HepG2 (cell line): ENCODE results near the gene DUSP8. TPM values are rescaled to one million over a fixed set of nuclear protein-coding genes. Genes with fewer than 3 reads are reported as not detected.

Source experiments
- ADNP ChIP-seq: sonication (generic); formaldehyde crosslinking; IDR thresholded peaks from 2 replicates; pipeline ENCODE4 v1.4.0; 2020; ENCODE audit warnings: missing genetic modification reagents
- NCOA1 ChIP-seq: sonication (generic); formaldehyde crosslinking; IDR thresholded peaks from 2 replicates; pipeline ENCODE4 v1.9.0; 2021; ENCODE audit warnings: missing genetic modification reagents
- NCOR1 ChIP-seq: fragments of 200-600 bp; sonication (generic); IDR thresholded peaks from 2 replicates; pipeline ENCODE4 v1.7.0; 2017; ENCODE audit warnings: antibody characterized with exemption, low read length, borderline replicate concordance
- NR2F6 ChIP-seq, 2 experiments: IDR thresholded peaks; 2 replicates each; pipeline ENCODE4 v1.6.1; 2016; ENCODE audit warnings: antibody characterized with exemption in 1 of 2, mild to moderate bottlenecking in 1 of 2
- REL ChIP-seq: sonication (generic); formaldehyde crosslinking; conservative IDR thresholded peaks from 2 replicates; pipeline ENCODE4 v1.8.0; 2022; ENCODE audit warnings: mild to moderate bottlenecking, missing genetic modification reagents, moderate library complexity
- TCF12 ChIP-seq, 2 experiments: fragments of 450-650 bp in 1 of 2; sonication (generic) in 1 of 2; formaldehyde crosslinking in 1 of 2; IDR thresholded peaks; 2 replicates each; pipeline versions ENCODE4 v1.6.1 to v1.8.0; 2017 to 2022; ENCODE audit warnings: antibody characterized with exemption in 1 of 2, mild to moderate bottlenecking in 1 of 2, missing genetic modification reagents in 1 of 2, moderate library complexity in 1 of 2
- ZNF124 ChIP-seq: sonication (generic); formaldehyde crosslinking; IDR thresholded peaks from 2 replicates; pipeline ENCODE4 v1.4.0; 2020; ENCODE audit warnings: missing genetic modification reagents
- ZNF234 ChIP-seq: sonication (generic); formaldehyde crosslinking; conservative IDR thresholded peaks from 2 replicates; pipeline ENCODE4 v1.5.1; 2020; ENCODE audit warnings: mild to moderate bottlenecking, missing genetic modification reagents
- ZNF282 ChIP-seq: fragments of 450-650 bp; IDR thresholded peaks from 2 replicates; pipeline ENCODE4 v1.6.1; 2018; ENCODE audit not compliant: partially characterized antibody
- ZNF333 ChIP-seq: sonication (generic); formaldehyde crosslinking; IDR thresholded peaks from 2 replicates; pipeline ENCODE4 v1.4.0; 2020; ENCODE audit warnings: mild to moderate bottlenecking, missing genetic modification reagents, borderline replicate concordance
- ZNF543 ChIP-seq: sonication (generic); formaldehyde crosslinking; IDR thresholded peaks from 2 replicates; pipeline ENCODE4 v1.4.0; 2020; ENCODE audit warnings: mild to moderate bottlenecking, missing genetic modification reagents
- ZNF557 ChIP-seq: sonication (generic); formaldehyde crosslinking; IDR thresholded peaks from 2 replicates; pipeline ENCODE4 v1.4.0; 2020; ENCODE audit warnings: missing genetic modification reagents
- ZNF75D ChIP-seq: sonication (generic); formaldehyde crosslinking; IDR thresholded peaks from 2 replicates; pipeline ENCODE4 v1.8.1; 2023; ENCODE audit warnings: missing genetic modification reagents, mild to moderate bottlenecking, borderline replicate concordance
- ZSCAN30 ChIP-seq: sonication (generic); formaldehyde crosslinking; IDR thresholded peaks from 2 replicates; pipeline ENCODE4 v1.5.0; 2020; ENCODE audit warnings: mild to moderate bottlenecking, missing genetic modification reagents
- polyA plus RNA-seq, 8 experiments: library from polyadenylated mRNA; depleted of rRNA in 3 of 8; stranded (reverse) in 7 of 8; unstranded in 1 of 8; fragments of >200 nt; fragmentation: Illumina TruSeq in 4 of 8; extraction: Trizol in 4 of 8; gene quantifications; 2 replicates each; pipeline versions ENCODE4 v1.2.1 to v1.2.3, GENCODE V29; 2011 to 2016; ENCODE audit warnings: low read depth in 4 of 8, missing spikeins in 1 of 8, mixed read lengths in 1 of 8; ENCODE audit not compliant: insufficient read depth in 1 of 8
- total RNA-seq, 5 experiments: library from RNA; depleted of rRNA; stranded (reverse); fragments of >200 nt; fragmentation: Illumina TruSeq; extraction: Trizol; gene quantifications; 2 replicates each; pipeline ENCODE4 v1.2.3, GENCODE V29; 2016; ENCODE audit warnings: low read depth in 1 of 5
- TF ChIP-seq, protein P1 (sequence below): sonication (generic); formaldehyde crosslinking; IDR thresholded peaks from 2 replicates; pipeline ENCODE4 v1.5.0; 2020; ENCODE audit warnings: mild to moderate bottlenecking, missing genetic modification reagents
- TF ChIP-seq, protein P2 (sequence below), 2 experiments: sonication (generic) in 1 of 2; formaldehyde crosslinking in 1 of 2; IDR thresholded peaks; 2 replicates each; pipeline versions ENCODE4 v1.4.0 to v1.6.1; 2018 to 2020; ENCODE audit warnings: missing genetic modification reagents in 2 of 2, borderline replicate concordance in 1 of 2, low read depth in 1 of 2, mild to moderate bottlenecking in 1 of 2, missing biosample characterization in 1 of 2
- TF ChIP-seq, protein P3 (sequence below): sonication (generic); formaldehyde crosslinking; IDR thresholded peaks from 2 replicates; pipeline ENCODE4 v1.5.0; 2020; ENCODE audit warnings: mild to moderate bottlenecking, missing genetic modification reagents, borderline replicate concordance
- TF ChIP-seq, protein P4 (sequence below): sonication (generic); formaldehyde crosslinking; IDR thresholded peaks from 2 replicates; pipeline ENCODE4 v1.4.0; 2020; ENCODE audit warnings: low read depth, missing genetic modification reagents

DUSP8 gene
- total and polyA plus RNA-seq, 2 of the 13 experiments (the other 11 are each of a cell fraction or from before 2014, with no cell fraction given) = 1.8 to 8.0 TPM

DNA sequence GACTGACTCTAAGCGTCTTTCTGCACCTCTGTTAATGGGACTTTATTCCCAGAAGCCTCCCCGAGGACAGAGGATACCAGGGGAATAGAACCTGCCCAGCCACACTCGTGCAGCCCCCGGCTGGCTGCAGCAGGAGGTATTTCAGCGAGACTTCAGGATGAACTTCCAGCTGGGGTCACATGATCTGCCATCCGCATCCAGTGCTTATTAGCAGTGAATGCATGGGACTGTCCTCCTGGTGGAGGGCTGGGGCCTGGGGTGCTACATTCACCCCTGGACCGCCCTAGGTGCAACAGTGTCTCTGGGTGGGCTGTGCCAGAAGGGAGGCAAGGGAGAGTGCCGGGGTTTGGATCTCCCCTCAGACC lies 1.6 kb downstream of the DUSP8 start (continued):
- TF ChIP-seq ZNF124 (CRISPR knock-in tag) (no peak), TCF12 (IDR thresholded peaks at IDR 0.05) (no peak), TCF12 (CRISPR knock-in tag; IDR thresholded peaks at IDR 0.05) (no peak), REL (CRISPR knock-in tag) (no peak), ZNF557 (no peak), ADNP (CRISPR knock-in tag) (peak; percentile 73; the same call in 1 of the 2 replicates), ZNF543 (no peak), NCOA1 (CRISPR knock-in tag) (no peak), NCOR1 (0 out of 2 replicates have a peak, but pooled peaks have one; percentile 18), ZSCAN30 (CRISPR knock-in tag) (no peak), ZNF234 (CRISPR knock-in tag) (no peak), ZNF75D (CRISPR knock-in tag) (no peak), ZNF333 (CRISPR knock-in tag) (0 out of 2 replicates have a peak, but pooled peaks have one; percentile 3), ZNF282 (no peak), NR2F6 (IDR thresholded peaks at IDR 0.05) (no peak), NR2F6 (CRISPR knock-in tag; IDR thresholded peaks at IDR 0.05) (no peak)
- TF ChIP-seq, protein P1, sequence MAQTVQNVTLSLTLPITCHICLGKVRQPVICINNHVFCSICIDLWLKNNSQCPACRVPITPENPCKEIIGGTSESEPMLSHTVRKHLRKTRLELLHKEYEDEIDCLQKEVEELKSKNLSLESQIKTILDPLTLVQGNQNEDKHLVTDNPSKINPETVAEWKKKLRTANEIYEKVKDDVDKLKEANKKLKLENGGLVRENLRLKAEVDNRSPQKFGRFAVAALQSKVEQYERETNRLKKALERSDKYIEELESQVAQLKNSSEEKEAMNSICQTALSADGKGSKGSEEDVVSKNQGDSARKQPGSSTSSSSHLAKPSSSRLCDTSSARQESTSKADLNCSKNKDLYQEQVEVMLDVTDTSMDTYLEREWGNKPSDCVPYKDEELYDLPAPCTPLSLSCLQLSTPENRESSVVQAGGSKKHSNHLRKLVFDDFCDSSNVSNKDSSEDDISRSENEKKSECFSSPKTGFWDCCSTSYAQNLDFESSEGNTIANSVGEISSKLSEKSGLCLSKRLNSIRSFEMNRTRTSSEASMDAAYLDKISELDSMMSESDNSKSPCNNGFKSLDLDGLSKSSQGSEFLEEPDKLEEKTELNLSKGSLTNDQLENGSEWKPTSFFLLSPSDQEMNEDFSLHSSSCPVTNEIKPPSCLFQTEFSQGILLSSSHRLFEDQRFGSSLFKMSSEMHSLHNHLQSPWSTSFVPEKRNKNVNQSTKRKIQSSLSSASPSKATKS (CRISPR knock-in tag) = no peak
- TF ChIP-seq, protein P2, sequence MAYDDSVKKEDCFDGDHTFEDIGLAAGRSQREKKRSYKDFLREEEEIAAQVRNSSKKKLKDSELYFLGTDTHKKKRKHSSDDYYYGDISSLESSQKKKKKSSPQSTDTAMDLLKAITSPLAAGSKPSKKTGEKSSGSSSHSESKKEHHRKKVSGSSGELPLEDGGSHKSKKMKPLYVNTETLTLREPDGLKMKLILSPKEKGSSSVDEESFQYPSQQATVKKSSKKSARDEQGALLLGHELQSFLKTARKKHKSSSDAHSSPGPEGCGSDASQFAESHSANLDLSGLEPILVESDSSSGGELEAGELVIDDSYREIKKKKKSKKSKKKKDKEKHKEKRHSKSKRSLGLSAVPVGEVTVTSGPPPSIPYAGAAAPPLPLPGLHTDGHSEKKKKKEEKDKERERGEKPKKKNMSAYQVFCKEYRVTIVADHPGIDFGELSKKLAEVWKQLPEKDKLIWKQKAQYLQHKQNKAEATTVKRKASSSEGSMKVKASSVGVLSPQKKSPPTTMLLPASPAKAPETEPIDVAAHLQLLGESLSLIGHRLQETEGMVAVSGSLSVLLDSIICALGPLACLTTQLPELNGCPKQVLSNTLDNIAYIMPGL (CRISPR knock-in tag; IDR thresholded peaks at IDR 0.05; ENCODE audit: borderline replicate concordance in 1 of 2, low read depth in 1 of 2) = no peak
- TF ChIP-seq, protein P3, sequence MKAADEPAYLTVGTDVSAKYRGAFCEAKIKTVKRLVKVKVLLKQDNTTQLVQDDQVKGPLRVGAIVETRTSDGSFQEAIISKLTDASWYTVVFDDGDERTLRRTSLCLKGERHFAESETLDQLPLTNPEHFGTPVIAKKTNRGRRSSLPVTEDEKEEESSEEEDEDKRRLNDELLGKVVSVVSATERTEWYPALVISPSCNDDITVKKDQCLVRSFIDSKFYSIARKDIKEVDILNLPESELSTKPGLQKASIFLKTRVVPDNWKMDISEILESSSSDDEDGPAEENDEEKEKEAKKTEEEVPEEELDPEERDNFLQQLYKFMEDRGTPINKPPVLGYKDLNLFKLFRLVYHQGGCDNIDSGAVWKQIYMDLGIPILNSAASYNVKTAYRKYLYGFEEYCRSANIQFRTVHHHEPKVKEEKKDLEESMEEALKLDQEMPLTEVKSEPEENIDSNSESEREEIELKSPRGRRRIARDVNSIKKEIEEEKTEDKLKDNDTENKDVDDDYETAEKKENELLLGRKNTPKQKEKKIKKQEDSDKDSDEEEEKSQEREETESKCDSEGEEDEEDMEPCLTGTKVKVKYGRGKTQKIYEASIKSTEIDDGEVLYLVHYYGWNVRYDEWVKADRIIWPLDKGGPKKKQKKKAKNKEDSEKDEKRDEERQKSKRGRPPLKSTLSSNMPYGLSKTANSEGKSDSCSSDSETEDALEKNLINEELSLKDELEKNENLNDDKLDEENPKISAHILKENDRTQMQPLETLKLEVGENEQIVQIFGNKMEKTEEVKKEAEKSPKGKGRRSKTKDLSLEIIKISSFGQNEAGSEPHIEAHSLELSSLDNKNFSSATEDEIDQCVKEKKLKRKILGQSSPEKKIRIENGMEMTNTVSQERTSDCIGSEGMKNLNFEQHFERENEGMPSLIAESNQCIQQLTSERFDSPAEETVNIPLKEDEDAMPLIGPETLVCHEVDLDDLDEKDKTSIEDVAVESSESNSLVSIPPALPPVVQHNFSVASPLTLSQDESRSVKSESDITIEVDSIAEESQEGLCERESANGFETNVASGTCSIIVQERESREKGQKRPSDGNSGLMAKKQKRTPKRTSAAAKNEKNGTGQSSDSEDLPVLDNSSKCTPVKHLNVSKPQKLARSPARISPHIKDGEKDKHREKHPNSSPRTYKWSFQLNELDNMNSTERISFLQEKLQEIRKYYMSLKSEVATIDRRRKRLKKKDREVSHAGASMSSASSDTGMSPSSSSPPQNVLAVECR (CRISPR knock-in tag) = 0 out of 2 replicates have a peak, but pooled peaks have one; percentile 13
- TF ChIP-seq, protein P4, sequence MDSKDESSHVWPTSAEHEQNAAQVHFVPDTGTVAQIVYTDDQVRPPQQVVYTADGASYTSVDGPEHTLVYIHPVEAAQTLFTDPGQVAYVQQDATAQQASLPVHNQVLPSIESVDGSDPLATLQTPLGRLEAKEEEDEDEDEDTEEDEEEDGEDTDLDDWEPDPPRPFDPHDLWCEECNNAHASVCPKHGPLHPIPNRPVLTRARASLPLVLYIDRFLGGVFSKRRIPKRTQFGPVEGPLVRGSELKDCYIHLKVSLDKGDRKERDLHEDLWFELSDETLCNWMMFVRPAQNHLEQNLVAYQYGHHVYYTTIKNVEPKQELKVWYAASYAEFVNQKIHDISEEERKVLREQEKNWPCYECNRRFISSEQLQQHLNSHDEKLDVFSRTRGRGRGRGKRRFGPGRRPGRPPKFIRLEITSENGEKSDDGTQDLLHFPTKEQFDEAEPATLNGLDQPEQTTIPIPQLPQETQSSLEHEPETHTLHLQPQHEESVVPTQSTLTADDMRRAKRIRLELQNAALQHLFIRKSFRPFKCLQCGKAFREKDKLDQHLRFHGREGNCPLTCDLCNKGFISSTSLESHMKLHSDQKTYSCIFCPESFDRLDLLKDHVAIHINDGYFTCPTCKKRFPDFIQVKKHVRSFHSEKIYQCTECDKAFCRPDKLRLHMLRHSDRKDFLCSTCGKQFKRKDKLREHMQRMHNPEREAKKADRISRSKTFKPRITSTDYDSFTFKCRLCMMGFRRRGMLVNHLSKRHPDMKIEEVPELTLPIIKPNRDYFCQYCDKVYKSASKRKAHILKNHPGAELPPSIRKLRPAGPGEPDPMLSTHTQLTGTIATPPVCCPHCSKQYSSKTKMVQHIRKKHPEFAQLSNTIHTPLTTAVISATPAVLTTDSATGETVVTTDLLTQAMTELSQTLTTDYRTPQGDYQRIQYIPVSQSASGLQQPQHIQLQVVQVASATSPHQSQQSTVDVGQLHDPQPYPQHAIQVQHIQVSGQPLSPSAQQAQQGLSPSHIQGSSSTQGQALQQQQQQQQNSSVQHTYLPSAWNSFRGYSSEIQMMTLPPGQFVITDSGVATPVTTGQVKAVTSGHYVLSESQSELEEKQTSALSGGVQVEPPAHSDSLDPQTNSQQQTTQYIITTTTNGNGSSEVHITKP (CRISPR knock-in tag) = no peak
